Measurements from ENCODE around the gene PIK3CD. TPM values are rescaled to one million over a fixed set of nuclear protein-coding genes. Genes with fewer than 3 reads are reported as not detected.
"Not testable (repeated sequence)": the region's sequence is repeated elsewhere in the genome, so short reads cannot be mapped to it uniquely, and the experiment has no call there.

PIK3CD gene
- total and polyA plus RNA-seq, 8 donors = 5.1 to 44.2 (median 6.1) TPM

DNA sequence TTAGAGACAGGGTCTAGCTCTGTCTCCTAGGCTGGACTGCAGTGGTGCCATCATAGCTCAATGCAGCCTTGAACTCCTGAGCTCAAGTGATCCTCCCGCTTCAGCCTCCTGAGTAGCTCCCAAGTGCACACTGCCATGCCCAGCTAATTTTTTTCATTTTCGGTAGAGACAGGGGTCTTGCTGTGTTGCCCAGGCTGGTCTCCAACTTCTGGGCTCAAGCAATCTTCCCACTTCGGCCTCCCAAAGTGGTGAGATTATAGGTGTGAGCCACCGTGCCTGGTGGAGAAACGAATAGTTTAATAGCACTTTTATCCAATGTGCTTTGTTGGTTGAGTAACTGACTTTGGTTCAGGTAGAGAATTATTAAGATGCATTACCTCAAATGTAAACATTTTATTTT lies 20.9 kb downstream of the PIK3CD start:
- DNase-seq (no peak), ATAC-seq (no peak)
- H3K9me3 ChIP-seq = no peaks in the 10 kb centered on the region
- intact Hi-C loops (cut with DNase I) = no loop called here
- peaks cover 0 to 27% of the 10 kb centered on the region in 2 donors for H3K4me1 ChIP-seq
- no peak overlapping the region for H3K27ac ChIP-seq
- TF ChIP-seq CTCF (IDR thresholded peaks at IDR 0.05) = no peak
- no peaks in the 10 kb centered on the region for H3K27me3 ChIP-seq
- no peak overlapping the region for H3K4me3 ChIP-seq
- H3K36me3 ChIP-seq = no peaks in the 10 kb centered on the region

GRCh38 chr1:9675393-9675792 lies 23.9 kb downstream of the PIK3CD start:
- no peak for ATAC-seq
- TF ChIP-seq CTCF (IDR thresholded peaks at IDR 0.05) = no peak
- no peak for DNase-seq
- H3K27me3 ChIP-seq = no peaks in the 10 kb centered on the region
- peaks cover 0 to 9% of the 10 kb centered on the region in 2 donors for H3K4me1 ChIP-seq
- no peak overlapping the region for H3K27ac ChIP-seq
- H3K9me3 ChIP-seq = no peaks in the 10 kb centered on the region
- intact Hi-C loops (cut with DNase I) = no loop called here
- H3K4me3 ChIP-seq = no peak overlapping the region
- H3K36me3 ChIP-seq = no peaks in the 10 kb centered on the region

DNA sequence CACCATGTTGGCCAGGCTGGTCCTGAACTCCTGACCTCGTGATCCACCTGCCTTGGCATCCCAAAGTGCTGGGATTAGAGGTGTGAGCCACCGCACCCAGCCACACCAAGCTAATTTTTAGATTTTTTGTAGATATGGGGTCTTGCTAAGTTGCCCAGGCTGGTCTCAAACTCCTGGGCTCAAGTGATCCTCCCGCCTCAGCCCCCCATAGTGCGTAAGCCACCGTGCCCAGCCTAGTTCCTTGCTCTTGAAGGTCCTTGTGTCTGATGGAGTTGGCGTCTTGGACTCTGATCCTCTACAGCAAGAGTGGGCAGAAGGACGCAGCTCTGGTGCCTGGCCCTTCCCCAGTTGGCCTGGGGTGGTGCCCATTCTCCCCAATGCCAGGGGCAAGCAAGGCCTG lies 24.6 kb downstream of the PIK3CD start:
- H3K27me3 ChIP-seq; H3K4me3 ChIP-seq; H3K36me3 ChIP-seq; H3K27ac ChIP-seq; H3K4me1 ChIP-seq; H3K9me3 ChIP-seq; DNase-seq; ATAC-seq; intact Hi-C loops (cut with DNase I): not testable (repeated sequence)

GRCh38 chr1:9676815-9677393 lies 25.4 kb downstream of the PIK3CD start:
- no peak for ATAC-seq

GRCh38 chr1:9680091-9680490 lies 28.6 kb downstream of the PIK3CD start:
- no peaks in the 10 kb centered on the region for H3K36me3 ChIP-seq
- no peak for TF ChIP-seq CTCF (IDR thresholded peaks at IDR 0.05)
- no peak for ATAC-seq

More at GRCh38 chr1:9676815-9677393, 25.4 kb downstream of the PIK3CD start:
- intact Hi-C loops (cut with DNase I) = no loop called here
- no peak for TF ChIP-seq CTCF (IDR thresholded peaks at IDR 0.05)
- no peak overlapping the region for H3K27ac ChIP-seq
- H3K4me1 ChIP-seq = no peaks in the 10 kb centered on the region
- H3K36me3 ChIP-seq = no peaks in the 10 kb centered on the region
- DNase-seq = no peak
- no peak overlapping the region for H3K4me3 ChIP-seq
- H3K9me3 ChIP-seq = no peaks in the 10 kb centered on the region
- no peaks in the 10 kb centered on the region for H3K27me3 ChIP-seq

GRCh38 chr1:9680828-9681227 lies 29.3 kb downstream of the PIK3CD start:
- Histone ChIP-seq H3K27me3 (no peaks in the 10 kb centered on the region), H3K4me1 (peaks cover 0 to 25% of the 10 kb centered on the region in 2 donors), H3K27ac (no peak overlapping the region), H3K4me3 (no peak overlapping the region), H3K36me3 (no peaks in the 10 kb centered on the region), H3K9me3 (no peaks in the 10 kb centered on the region)
- TF ChIP-seq CTCF (IDR thresholded peaks at IDR 0.05) = no peak
- DNase-seq (no peak), ATAC-seq (no peak)
- intact Hi-C loops (cut with DNase I) = no loop called here

More at GRCh38 chr1:9680091-9680490, 28.6 kb downstream of the PIK3CD start:
- no peak for DNase-seq
- Histone ChIP-seq H3K4me1 (peaks cover 0 to 18% of the 10 kb centered on the region in 2 donors), H3K27ac (no peak overlapping the region), H3K4me3 (no peak overlapping the region), H3K27me3 (no peaks in the 10 kb centered on the region), H3K9me3 (no peaks in the 10 kb centered on the region)
- intact Hi-C loops (cut with DNase I) = no loop called here

Data from left lung (tissue), 10 donors.